SK-N-SH treated with all-trans-retinoic acid at 6 μM for 48 hours (cell line): ENCODE data around the gene OBP2B.

Experiments
- BACH2 ChIP-seq: fragments of 250-450 bp; sonication (Bioruptor Pico); IDR thresholded peaks from 2 replicates; pipeline ENCODE4 v1.9.0; 2021; ENCODE audit warnings: mild to moderate bottlenecking, borderline replicate concordance
- GLIS3 ChIP-seq: fragments of 250-450 bp; sonication (Bioruptor Pico); IDR thresholded peaks from 2 replicates; pipeline ENCODE4 v1.5.0; 2020; ENCODE audit warnings: mild to moderate bottlenecking, moderate library complexity
- OSR1 ChIP-seq: fragments of 250-450 bp; sonication (Bioruptor Pico); IDR thresholded peaks from 2 replicates; pipeline ENCODE4 v1.8.0; 2022; ENCODE audit warnings: moderate library complexity, mild to moderate bottlenecking, inconsistent platforms
- RARB ChIP-seq: fragments of 250-450 bp; sonication (Bioruptor Pico); IDR thresholded peaks from 2 replicates; pipeline ENCODE4 v1.8.0; 2021; ENCODE audit warnings: mild to moderate bottlenecking, moderate library complexity
- TOX ChIP-seq: fragments of 250-450 bp; sonication (Bioruptor Pico); IDR thresholded peaks from 2 replicates; pipeline ENCODE4 v1.8.0; 2021; ENCODE audit warnings: mild to moderate bottlenecking, moderate library complexity, borderline replicate concordance
- ZFP3 ChIP-seq: fragments of 250-450 bp; sonication (Bioruptor Pico); IDR thresholded peaks from 2 replicates; pipeline ENCODE4 v1.5.0; 2020; ENCODE audit warnings: mild to moderate bottlenecking, moderate library complexity
- ZFP30 ChIP-seq: fragments of 450-650 bp; formaldehyde crosslinking; IDR thresholded peaks from 2 replicates; pipeline ENCODE4 v1.5.0; 2022; ENCODE audit warnings: mild to moderate bottlenecking, moderate library complexity
- ZNF8 ChIP-seq: fragments of 450-650 bp; formaldehyde crosslinking; IDR thresholded peaks from 2 replicates; pipeline ENCODE4 v1.5.0; 2020; ENCODE audit warnings: mild to moderate bottlenecking, moderate library complexity
- TF ChIP-seq, protein P1 (sequence below): fragments of 250-450 bp; sonication (Bioruptor Pico); IDR thresholded peaks from 2 replicates; pipeline ENCODE4 v1.8.0; 2020; ENCODE audit warnings: mild to moderate bottlenecking, moderate library complexity, borderline replicate concordance
- TF ChIP-seq, protein P2 (sequence below): fragments of 250-450 bp; sonication (Bioruptor Pico); IDR thresholded peaks from 2 replicates; pipeline ENCODE4 v1.5.0; 2020; ENCODE audit warnings: mild to moderate bottlenecking, moderate library complexity

DNA sequence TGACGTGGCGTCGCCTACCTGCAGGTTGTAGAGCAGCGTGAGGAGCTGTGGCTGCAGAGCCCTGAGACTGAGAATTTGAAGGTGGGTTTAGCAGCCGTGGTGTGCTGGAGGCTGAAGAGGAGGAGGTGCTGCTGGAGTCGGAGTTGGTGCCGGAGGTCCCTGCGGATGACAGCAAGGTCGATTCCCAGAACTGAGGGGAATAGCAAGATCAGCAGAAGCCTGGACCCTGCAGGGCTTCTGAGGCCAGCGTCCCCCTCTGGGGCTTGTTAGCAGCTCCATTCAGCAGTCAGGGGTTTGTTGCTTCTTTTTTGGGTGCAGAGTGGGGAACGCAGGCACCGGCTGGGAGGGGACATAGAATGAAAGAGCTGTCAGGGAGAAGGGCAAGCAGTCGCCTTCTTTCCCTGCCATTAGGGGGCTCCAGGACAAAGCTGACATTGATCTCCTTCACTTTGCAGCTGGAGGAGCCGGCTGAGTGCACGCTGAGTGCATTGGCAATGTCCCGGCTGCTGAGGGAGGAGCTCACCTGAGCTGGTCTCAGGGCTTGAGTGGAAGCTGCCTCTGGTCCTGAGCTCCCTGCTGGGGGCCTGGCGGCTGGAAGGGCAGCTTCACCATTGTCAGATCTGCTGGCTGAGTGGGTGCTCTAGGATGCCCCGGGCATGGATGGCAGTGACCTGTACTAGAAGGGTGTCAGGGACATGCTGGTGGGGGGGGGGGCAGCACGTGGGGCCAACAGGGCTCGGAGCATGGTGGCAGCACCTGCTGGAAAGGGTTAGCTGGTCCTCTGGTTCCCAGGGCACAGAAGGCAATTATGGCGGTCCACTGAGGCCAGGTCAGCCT is 20.8 kb downstream of the OBP2B start:
- TF ChIP-seq, protein P1, sequence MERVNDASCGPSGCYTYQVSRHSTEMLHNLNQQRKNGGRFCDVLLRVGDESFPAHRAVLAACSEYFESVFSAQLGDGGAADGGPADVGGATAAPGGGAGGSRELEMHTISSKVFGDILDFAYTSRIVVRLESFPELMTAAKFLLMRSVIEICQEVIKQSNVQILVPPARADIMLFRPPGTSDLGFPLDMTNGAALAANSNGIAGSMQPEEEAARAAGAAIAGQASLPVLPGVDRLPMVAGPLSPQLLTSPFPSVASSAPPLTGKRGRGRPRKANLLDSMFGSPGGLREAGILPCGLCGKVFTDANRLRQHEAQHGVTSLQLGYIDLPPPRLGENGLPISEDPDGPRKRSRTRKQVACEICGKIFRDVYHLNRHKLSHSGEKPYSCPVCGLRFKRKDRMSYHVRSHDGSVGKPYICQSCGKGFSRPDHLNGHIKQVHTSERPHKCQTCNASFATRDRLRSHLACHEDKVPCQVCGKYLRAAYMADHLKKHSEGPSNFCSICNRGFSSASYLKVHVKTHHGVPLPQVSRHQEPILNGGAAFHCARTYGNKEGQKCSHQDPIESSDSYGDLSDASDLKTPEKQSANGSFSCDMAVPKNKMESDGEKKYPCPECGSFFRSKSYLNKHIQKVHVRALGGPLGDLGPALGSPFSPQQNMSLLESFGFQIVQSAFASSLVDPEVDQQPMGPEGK: no peak
- TF ChIP-seq ZFP3 (CRISPR knock-in tag): no peak
- TF ChIP-seq, protein P2, sequence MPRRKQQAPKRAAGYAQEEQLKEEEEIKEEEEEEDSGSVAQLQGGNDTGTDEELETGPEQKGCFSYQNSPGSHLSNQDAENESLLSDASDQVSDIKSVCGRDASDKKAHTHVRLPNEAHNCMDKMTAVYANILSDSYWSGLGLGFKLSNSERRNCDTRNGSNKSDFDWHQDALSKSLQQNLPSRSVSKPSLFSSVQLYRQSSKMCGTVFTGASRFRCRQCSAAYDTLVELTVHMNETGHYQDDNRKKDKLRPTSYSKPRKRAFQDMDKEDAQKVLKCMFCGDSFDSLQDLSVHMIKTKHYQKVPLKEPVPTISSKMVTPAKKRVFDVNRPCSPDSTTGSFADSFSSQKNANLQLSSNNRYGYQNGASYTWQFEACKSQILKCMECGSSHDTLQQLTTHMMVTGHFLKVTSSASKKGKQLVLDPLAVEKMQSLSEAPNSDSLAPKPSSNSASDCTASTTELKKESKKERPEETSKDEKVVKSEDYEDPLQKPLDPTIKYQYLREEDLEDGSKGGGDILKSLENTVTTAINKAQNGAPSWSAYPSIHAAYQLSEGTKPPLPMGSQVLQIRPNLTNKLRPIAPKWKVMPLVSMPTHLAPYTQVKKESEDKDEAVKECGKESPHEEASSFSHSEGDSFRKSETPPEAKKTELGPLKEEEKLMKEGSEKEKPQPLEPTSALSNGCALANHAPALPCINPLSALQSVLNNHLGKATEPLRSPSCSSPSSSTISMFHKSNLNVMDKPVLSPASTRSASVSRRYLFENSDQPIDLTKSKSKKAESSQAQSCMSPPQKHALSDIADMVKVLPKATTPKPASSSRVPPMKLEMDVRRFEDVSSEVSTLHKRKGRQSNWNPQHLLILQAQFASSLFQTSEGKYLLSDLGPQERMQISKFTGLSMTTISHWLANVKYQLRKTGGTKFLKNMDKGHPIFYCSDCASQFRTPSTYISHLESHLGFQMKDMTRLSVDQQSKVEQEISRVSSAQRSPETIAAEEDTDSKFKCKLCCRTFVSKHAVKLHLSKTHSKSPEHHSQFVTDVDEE (CRISPR knock-in tag): no peak
- TF ChIP-seq OSR1 (CRISPR knock-in tag): no peak
- no peak for TF ChIP-seq GLIS3
- TF ChIP-seq RARB (CRISPR knock-in tag): no peak
- no peak for TF ChIP-seq BACH2 (CRISPR knock-in tag)
- TF ChIP-seq ZFP30 (CRISPR knock-in tag): no peak
- no peak for TF ChIP-seq TOX
- no peak for TF ChIP-seq ZNF8 (CRISPR knock-in tag)
